ENCODE data around the gene LTB4R2. TPM values are rescaled to one million over a fixed set of nuclear protein-coding genes. Genes with fewer than 3 reads are reported as not detected.

Gene LTB4R2
- total and polyA plus RNA-seq, 2 donors (not counting 1 experiment from before 2014, with no cell fraction given), result 10.7 to 11.7 TPM

- no peak overlapping the region for H3K9ac ChIP-seq (ENCODE audit: low read length)
- intact Hi-C loops (cut with micrococcal nuclease), result loop anchor here (10.0 kb wide), 2 partner anchors 315 to 345 kb away; no protein-coding TSS in a partner anchor
Observed at GRCh38 chr14:24360281-24360680, 50.3 kb downstream of the LTB4R2 start.

More at GRCh38 chr14:24360281-24360680, 50.3 kb downstream of the LTB4R2 start:
- Mint-ChIP-seq H3K4me3 (no peak overlapping the region), H3K27ac (no peak overlapping the region), H3K4me1 (peaks cover 4% of the 10 kb centered on the region), H3K27me3 (peaks cover 18% of the 10 kb centered on the region), H3K9me3 (ENCODE audit: insufficient read depth) (no peaks in the 10 kb centered on the region)
- ChIA-PET CTCF (interaction anchor here (0.7 to 5.4 kb wide), 4 partner anchors 27 to 77 kb away, joined by 4 to 42 read pairs (median 23); partner anchors contain the start of genes CBLN3 and KHNYN), POLR2A (no interaction called here)
- Histone ChIP-seq H3K27ac (ENCODE audit: low read length in 2 of 2) (no peak overlapping the region), H3K4me3 (ENCODE audit: control extremely low read depth in 1 of 5, extremely low read depth in 1 of 5, insufficient read depth in 1 of 5, low read depth in 2 of 5, low read length in 4 of 5) (no peak overlapping the region), H3K4me1 (ENCODE audit: control insufficient read depth in 2 of 2, insufficient read depth in 2 of 2, low read length in 2 of 2) (peaks cover 4% of the 10 kb centered on the region in 2 donors), H3K4me2 (replicated peaks; ENCODE audit: low read depth, low read length, poor library complexity, severe bottlenecking) (no peak overlapping the region), H2AFZ (ENCODE audit: insufficient read depth, low read depth, low read length, poor library complexity, severe bottlenecking) (no peak overlapping the region), H3K27me3 (replicated peaks in 1 of 4; ENCODE audit: control extremely low read depth in 1 of 4, control insufficient read depth in 3 of 4, insufficient read depth in 4 of 4, low read length in 3 of 4) (peaks cover 0 to 11% (median 1%) of the 10 kb centered on the region in 4 experiments), H4K20me1 (ENCODE audit: control insufficient read depth, insufficient read depth, low read length, poor library complexity, severe bottlenecking) (no peaks in the 10 kb centered on the region), H3K79me2 (ENCODE audit: control insufficient read depth, insufficient read depth, low read length) (no peaks in the 10 kb centered on the region), H3K9me3 (ENCODE audit: control extremely low read depth in 1 of 3, control insufficient read depth in 2 of 3, insufficient read depth in 1 of 3, low read length in 2 of 3) (peaks cover 0 to 1% (median 0%) of the 10 kb centered on the region in 3 donors), H3K36me3 (replicated peaks in 1 of 2; ENCODE audit: control extremely low read depth in 1 of 2, control insufficient read depth in 1 of 2, extremely low read depth in 1 of 2, insufficient read depth in 2 of 2, low read length in 1 of 2) (no peaks in the 10 kb centered on the region)
- ATAC-seq (ENCODE audit: low read depth), result no peak
- no peak for DNase-seq
- TF ChIP-seq CTCF (IDR thresholded peaks at IDR 0.05) (no peak), EZH2 (IDR thresholded peaks at IDR 0.05; ENCODE audit: borderline replicate concordance, insufficient read depth, low read depth, low read length, poor library complexity, severe bottlenecking) (no peak)
- WGBS (ENCODE audit: insufficient coverage), result 93% methylated on average over 3 of the region's 3 CpGs

Measured in B cell (primary cell).